SU-DHL-6 (cell line): ENCODE measurements around the gene SLC44A4.

Experiments
- CTCF ChIP-seq: fragments of 200-600 bp; sonication (generic); IDR thresholded peaks from one replicate; pipeline ENCODE4 v1.5.1; 2017; ENCODE audit warnings: antibody characterized with exemption, mild to moderate bottlenecking, low read length, moderate library complexity; ENCODE audit not compliant: insufficient read depth, poor library complexity, severe bottlenecking
- EZH2phosphoT487 ChIP-seq: fragments of 200-600 bp; sonication (generic), shearing (Covaris generic); conservative IDR thresholded peaks from 2 replicates; pipeline ENCODE4 v1.6.1; 2018; ENCODE audit warnings: mild to moderate bottlenecking, antibody characterized with exemption, low read length, moderate library complexity, mixed read lengths

- TF ChIP-seq CTCF (no peak), EZH2phosphoT487 (no peak)
These were observed 1.1 kb downstream of the SLC44A4 start for GRCh38 chr6:31877651-31878161.
